A549 (cell line): ENCODE measurements around the gene PRRC2B. TPM values are rescaled to one million over a fixed set of nuclear protein-coding genes. Genes with fewer than 3 reads are reported as not detected.

Source experiments
- ATAC-seq, 2 experiments: fragments of 200-7000 bp in 1 of 2; fragments of >200 bp in 1 of 2; cut with Nextera tagmentation in 1 of 2; cut with Tn5 transposase in 1 of 2; 3 replicates each; pipeline versions ENCODE4 v1.8.0 to v1.9.1; 2018 to 2020; ENCODE audit warnings: mild to moderate bottlenecking in 1 of 2, moderate library complexity in 1 of 2
- CTCF ChIA-PET: fragments of 300-600 bp; sonication (Branson Sonifier 250); formaldehyde crosslinking; extraction: SDS; loops from one replicate; lab custom pipeline; 2021; ENCODE audit warnings: antibody characterized with exemption, inconsistent platforms; lab: Yijun Ruan, JAX
- POLR2A ChIA-PET: fragments of 350-600 bp; formaldehyde crosslinking; extraction: SDS; loops from one replicate; lab custom pipeline; 2021; ENCODE audit warnings: antibody characterized with exemption, inconsistent platforms; lab: Yijun Ruan, JAX
- DNase-seq, 2 experiments: peaks; one replicate each; pipeline versions ENCODE4 v3.0.0 to v3.0.0-alpha.2; 2011 to 2016; ENCODE audit warnings: low read depth in 1 of 2, low spot score in 1 of 2
- FAIRE-seq: peaks from 2 replicates; lab custom pipeline; 2011; peaks lifted over from hg19 to GRCh38; lab: Jason Lieb, UNC
- H3K27ac ChIP-seq, 2 experiments: fragments of >200 bp; sonication (Bioruptor Twin); formaldehyde crosslinking; 3 replicates each; pipeline ENCODE4 v1.5.1; 2016 to 2017
- H3K4me1 ChIP-seq: fragments of >200 bp; sonication (Bioruptor Twin); formaldehyde crosslinking; 3 replicates; pipeline ENCODE4 v1.6.1; 2016
- H3K4me2 ChIP-seq: fragments of >200 bp; sonication (Bioruptor Twin); formaldehyde crosslinking; 3 replicates; pipeline ENCODE4 v1.6.1; 2016
- H3K4me3 ChIP-seq: fragments of >200 bp; sonication (Bioruptor Twin); formaldehyde crosslinking; 3 replicates; pipeline ENCODE4 v1.5.1; 2016
- H3K9me3 ChIP-seq: fragments of >200 bp; sonication (Bioruptor Twin); formaldehyde crosslinking; 3 replicates; pipeline ENCODE4 v1.6.1; 2016
- CBX2 ChIP-seq: fragments of 200-600 bp; sonication (generic); IDR thresholded peaks from 2 replicates; pipeline ENCODE4 v1.6.1; 2016; ENCODE audit warnings: low read depth, mild to moderate bottlenecking, borderline replicate concordance
- CEBPB ChIP-seq, 2 experiments: fragments of >200 bp in 1 of 2; sonication (Bioruptor Twin) in 1 of 2; formaldehyde crosslinking in 1 of 2; IDR thresholded peaks; 2 replicates each; pipeline ENCODE4 v1.6.1; 2012 to 2016
- CHD4 ChIP-seq: fragments of 200-600 bp; sonication (generic); IDR thresholded peaks from 2 replicates; pipeline ENCODE4 v1.6.1; 2016; ENCODE audit warnings: antibody characterized with exemption, mild to moderate bottlenecking, borderline replicate concordance
- EP300 ChIP-seq, 2 experiments: fragments of >200 bp; sonication (Bioruptor Twin); formaldehyde crosslinking; IDR thresholded peaks; 2 replicates in 1 of 2; 3 replicates in 1 of 2; pipeline ENCODE4 v1.6.1; 2016 to 2017
- FOSB ChIP-seq: fragments of 250-450 bp; sonication (Bioruptor Pico); IDR thresholded peaks from 2 replicates; pipeline ENCODE4 v1.5.0; 2020; ENCODE audit warnings: mild to moderate bottlenecking, moderate library complexity
- HOXA7 ChIP-seq: fragments of 250-450 bp; sonication (Bioruptor Pico); IDR thresholded peaks from 2 replicates; pipeline ENCODE4 v1.5.0; 2020; ENCODE audit warnings: mild to moderate bottlenecking, moderate library complexity
- HOXB13 ChIP-seq: fragments of 250-450 bp; sonication (Bioruptor Pico); IDR thresholded peaks from 2 replicates; pipeline ENCODE4 v1.5.0; 2020; ENCODE audit warnings: low read depth, mild to moderate bottlenecking, moderate library complexity
- HOXB5 ChIP-seq: fragments of 250-450 bp; sonication (Bioruptor Pico); IDR thresholded peaks from 2 replicates; pipeline ENCODE4 v1.5.0; 2020; ENCODE audit warnings: mild to moderate bottlenecking, moderate library complexity
- MAFK ChIP-seq: fragments of 450-650 bp; IDR thresholded peaks from 2 replicates; pipeline ENCODE4 v1.6.1; 2014; ENCODE audit not compliant: partially characterized antibody
- MYC ChIP-seq: IDR thresholded peaks from 2 replicates; pipeline ENCODE4 v1.6.1; 2012; ENCODE audit warnings: mild to moderate bottlenecking, inconsistent platforms, low read length, improper control_type of control experiment, borderline replicate concordance
- NFE2L2 ChIP-seq: fragments of 150-350 bp; conservative IDR thresholded peaks from 2 replicates; pipeline ENCODE4 v1.6.1; 2014; ENCODE audit warnings: low read length
- NPAS2 ChIP-seq: fragments of 250-450 bp; sonication (Bioruptor Pico); IDR thresholded peaks from 2 replicates; pipeline ENCODE4 v1.8.0; 2022; ENCODE audit warnings: mild to moderate bottlenecking, moderate library complexity, borderline replicate concordance
- NR3C1 ChIP-seq: fragments of >200 bp; sonication (Bioruptor Twin); formaldehyde crosslinking; IDR thresholded peaks from 3 replicates; pipeline ENCODE4 v1.6.1; 2017
- RAD21 ChIP-seq, 2 experiments: fragments of >200 bp in 1 of 2; sonication (Bioruptor Twin) in 1 of 2; formaldehyde crosslinking in 1 of 2; IDR thresholded peaks in 1 of 2; conservative IDR thresholded peaks in 1 of 2; 2 replicates in 1 of 2; 3 replicates in 1 of 2; pipeline ENCODE4 v1.6.1; 2012 to 2018; ENCODE audit warnings: inconsistent platforms in 1 of 2
- RNF2 ChIP-seq: fragments of 200-600 bp; sonication (generic); IDR thresholded peaks from 2 replicates; pipeline ENCODE4 v1.6.1; 2016; ENCODE audit warnings: low read depth, mild to moderate bottlenecking, antibody characterized with exemption, moderate library complexity, borderline replicate concordance
- SREBF2 ChIP-seq: fragments of 450-650 bp; IDR thresholded peaks from 2 replicates; pipeline ENCODE4 v1.6.1; 2014; ENCODE audit warnings: mild to moderate bottlenecking, moderate library complexity
- ZNF302 ChIP-seq: fragments of 250-450 bp; sonication (Bioruptor Pico); IDR thresholded peaks from 2 replicates; pipeline ENCODE4 v1.9.0; 2021; ENCODE audit warnings: inconsistent platforms, mild to moderate bottlenecking, moderate library complexity
- WGBS: methylation state at CpG from one replicate; pipeline ENCODE4 v1.1.6; 2017; ENCODE audit errors: missing lambda C conversion rate; 5-methylcytosine and 5-hydroxymethylcytosine counted together
- polyA plus RNA-seq, 4 experiments: library from polyadenylated mRNA; depleted of rRNA in 3 of 4; stranded (reverse); fragments of >200 nt; fragmentation: RNase III in 1 of 4; extraction: RNeasy Plus Mini Kit Qiagen cat#74134 plus additional on column Dnase treatment in 1 of 4; gene quantifications; 2 replicates in 3 of 4; 3 replicates in 1 of 4; pipeline ENCODE4 v1.2.3, GENCODE V29; 2011 to 2017
- TF ChIP-seq, protein P1 (sequence below): fragments of 250-450 bp; sonication (Bioruptor Pico); IDR thresholded peaks from 2 replicates; pipeline ENCODE4 v1.5.0; 2020; ENCODE audit warnings: low read depth, mild to moderate bottlenecking, moderate library complexity
- TF ChIP-seq, protein P2 (sequence below): fragments of 450-650 bp; IDR thresholded peaks from 2 replicates; pipeline ENCODE4 v1.6.1; 2014; ENCODE audit warnings: antibody characterized with exemption
- TF ChIP-seq, protein P3 (sequence below): fragments of 250-450 bp; sonication (Bioruptor Pico); IDR thresholded peaks from 2 replicates; pipeline ENCODE4 v1.5.0; 2021; ENCODE audit warnings: mild to moderate bottlenecking, moderate library complexity, borderline replicate concordance
- TF ChIP-seq, protein P4 (sequence below): fragments of >200 bp; sonication (Bioruptor Twin); formaldehyde crosslinking; IDR thresholded peaks from 3 replicates; pipeline ENCODE4 v1.6.1; 2016

The PRRC2B gene
- polyA plus RNA-seq, 2 of the 4 experiments (the other 2 are of a cell fraction) = 35.6 to 47.3 TPM

DNA sequence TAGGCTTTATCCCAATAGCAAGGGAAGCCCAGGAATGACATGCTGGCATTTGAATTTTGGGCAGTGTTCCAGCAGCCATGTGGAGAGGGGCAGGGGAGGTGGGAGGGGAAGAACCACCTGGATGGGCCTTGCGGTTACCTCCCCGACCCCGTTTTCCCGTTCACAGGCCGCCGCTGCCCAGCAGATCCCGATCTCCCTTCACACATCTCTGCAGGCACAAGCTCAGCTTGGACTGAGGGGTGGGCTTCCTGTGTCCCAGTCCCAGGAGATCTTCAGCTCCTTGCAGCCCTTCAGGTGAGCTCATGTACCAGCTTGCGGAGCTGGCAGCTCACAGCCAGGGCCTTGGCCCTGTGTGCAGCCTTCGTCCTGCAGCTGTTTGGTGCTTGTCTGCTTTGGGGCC, 93.1 kb downstream of the PRRC2B start:
- no peak for FAIRE-seq
- POLR2A ChIA-PET = interaction anchor here (1.0 kb wide), 1 partner anchor 114 kb away, joined by 3 read pairs; no protein-coding TSS in a partner anchor

DNA sequence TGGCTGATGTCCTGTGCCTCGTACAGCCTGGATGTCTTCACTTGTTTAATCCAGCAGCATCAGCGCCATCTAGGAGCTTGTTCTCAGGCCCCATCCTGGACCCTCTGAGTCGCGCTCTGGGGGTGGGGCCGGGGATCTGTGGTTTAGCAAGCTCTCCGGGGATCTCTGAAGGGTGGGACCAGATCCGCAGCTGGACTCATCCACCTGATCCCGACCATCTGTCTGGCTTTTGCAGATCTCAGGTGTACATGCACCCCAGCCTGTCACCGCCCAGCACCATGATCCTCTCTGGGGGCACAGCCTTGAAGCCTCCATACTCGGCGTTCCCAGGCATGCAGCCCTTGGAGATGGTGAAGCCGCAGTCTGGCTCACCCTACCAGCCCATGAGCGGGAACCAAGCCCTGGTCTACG, 93.7 kb downstream of the PRRC2B start:
- TF ChIP-seq RNF2 = no peak
- TF ChIP-seq EP300 (IDR thresholded peaks at IDR 0.05) = no peak
- TF ChIP-seq NR3C1 = no peak
- CTCF ChIA-PET = interaction anchor here (0.9 to 1.8 kb wide), 7 partner anchors 9 to 138 kb away, joined by 3 to 7 read pairs (median 4); no protein-coding TSS in a partner anchor
- no peak for FAIRE-seq
- no peak overlapping the region for H3K4me2 ChIP-seq
- DNase-seq = no peak
- H3K4me3 ChIP-seq = no peak overlapping the region
- 87% methylated on average over 14 of the region's 14 CpGs for WGBS
- ATAC-seq = peak in 1 of 2 experiments; percentile 5; a peak in 1 of 6 replicates
- no peaks in the 10 kb centered on the region for H3K9me3 ChIP-seq
- no peaks in the 10 kb centered on the region for H3K4me1 ChIP-seq
- POLR2A ChIA-PET = interaction anchor here (1.0 kb wide), 1 partner anchor 114 kb away, joined by 3 read pairs; no protein-coding TSS in a partner anchor
- H3K27ac ChIP-seq = no peak overlapping the region

More for the DNA sequence above, 93.1 kb downstream of the PRRC2B start:
- DNase-seq (no peak), ATAC-seq (no peak)
- no peak overlapping the region for H3K4me2 ChIP-seq
- no peaks in the 10 kb centered on the region for H3K9me3 ChIP-seq
- WGBS = 92% methylated on average over 7 of the region's 9 CpGs
- CTCF ChIA-PET = interaction anchor here (0.9 to 1.8 kb wide), 6 partner anchors 8 to 137 kb away, joined by 3 to 7 read pairs (median 4); no protein-coding TSS in a partner anchor
- H3K27ac ChIP-seq = no peak overlapping the region
- H3K4me3 ChIP-seq = no peak overlapping the region
- TF ChIP-seq, protein P1, sequence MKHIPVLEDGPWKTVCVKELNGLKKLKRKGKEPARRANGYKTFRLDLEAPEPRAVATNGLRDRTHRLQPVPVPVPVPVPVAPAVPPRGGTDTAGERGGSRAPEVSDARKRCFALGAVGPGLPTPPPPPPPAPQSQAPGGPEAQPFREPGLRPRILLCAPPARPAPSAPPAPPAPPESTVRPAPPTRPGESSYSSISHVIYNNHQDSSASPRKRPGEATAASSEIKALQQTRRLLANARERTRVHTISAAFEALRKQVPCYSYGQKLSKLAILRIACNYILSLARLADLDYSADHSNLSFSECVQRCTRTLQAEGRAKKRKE (CRISPR knock-in tag) = no peak
- no peak for TF ChIP-seq SREBF2
- H3K4me1 ChIP-seq = no peaks in the 10 kb centered on the region

DNA sequence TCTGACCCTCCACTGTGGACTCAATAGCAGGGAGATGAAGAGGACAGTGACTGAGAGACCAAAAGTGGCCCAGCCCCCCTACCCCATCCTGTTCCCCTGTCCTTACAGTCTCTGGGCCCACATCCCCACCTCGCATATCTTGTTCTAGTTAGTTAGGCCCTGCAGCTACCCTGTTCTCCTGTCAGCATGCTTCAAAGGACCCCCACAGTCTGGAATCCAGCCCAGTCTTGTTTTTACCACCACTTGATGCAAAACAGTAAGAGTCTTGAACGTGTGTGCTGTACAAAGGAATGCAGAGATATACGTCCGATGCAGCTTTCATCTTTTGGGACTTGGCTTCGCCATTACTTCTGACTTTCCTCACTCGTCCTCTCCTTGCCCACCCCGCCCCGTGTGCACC, 96.6 kb downstream of the PRRC2B start:
- TF ChIP-seq ZNF302 (no peak), CEBPB (IDR thresholded peaks at IDR 0.05) (no peak), HOXB5 (CRISPR knock-in tag) (no peak)
- ChIA-PET POLR2A (no interaction called here), CTCF (interaction anchor here (1.1 to 5.8 kb wide), 3 partner anchors 11 to 22 kb away, joined by 3 to 35 read pairs (median 3); no protein-coding TSS in a partner anchor)
- 76% methylated on average over 8 of the region's 8 CpGs for WGBS
- no peaks in the 10 kb centered on the region for H3K9me3 ChIP-seq
- DNase-seq (no peak), FAIRE-seq (no peak), ATAC-seq (no peak)
- H3K4me2 ChIP-seq = no peak overlapping the region
- H3K4me1 ChIP-seq = no peaks in the 10 kb centered on the region
- H3K4me3 ChIP-seq = no peak overlapping the region
- no peak overlapping the region for H3K27ac ChIP-seq

DNA sequence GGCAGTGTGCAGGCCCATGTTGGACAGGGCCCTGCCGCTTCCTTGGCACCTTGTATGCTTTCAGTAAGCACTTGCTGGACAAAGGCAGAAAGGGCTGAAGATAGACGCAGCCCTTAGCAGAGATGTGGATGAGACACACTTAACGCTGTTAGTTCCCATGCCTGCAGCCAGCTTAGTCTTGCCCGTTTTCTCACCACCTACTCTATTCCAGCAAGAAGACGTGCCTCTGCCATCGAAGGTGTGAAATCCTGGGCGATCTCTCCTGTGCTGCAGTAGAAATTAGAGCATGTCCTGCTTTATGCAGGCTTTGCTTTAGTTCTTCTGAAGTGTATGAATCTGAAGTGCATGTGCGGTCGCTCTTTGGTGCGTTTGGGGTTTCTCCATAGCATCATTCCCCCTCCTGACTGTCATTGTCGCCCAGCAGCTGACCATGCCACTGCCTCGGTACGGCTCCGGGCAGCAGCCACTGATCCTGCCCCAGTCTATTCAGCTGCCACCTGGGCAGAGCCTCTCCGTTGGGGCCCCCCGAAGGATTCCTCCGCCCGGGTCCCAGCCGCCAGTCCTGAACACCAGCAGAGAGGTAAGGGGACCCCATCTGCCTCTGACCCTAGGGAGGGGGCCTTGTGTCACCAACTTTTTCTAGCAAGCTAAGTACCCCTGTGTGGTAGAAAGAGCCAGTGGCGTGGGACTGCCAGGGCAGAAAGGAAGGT, 97.3 kb downstream of the PRRC2B start:
- H3K4me2 ChIP-seq = no peak overlapping the region
- no peaks in the 10 kb centered on the region for H3K4me1 ChIP-seq
- POLR2A ChIA-PET = no interaction called here
- no peak for DNase-seq
- WGBS = 96% methylated on average over 20 of the region's 20 CpGs
- CTCF ChIA-PET = interaction anchor here (1.1 to 5.8 kb wide), 7 partner anchors 11 to 249 kb away, joined by 3 to 35 read pairs (median 4); no protein-coding TSS in a partner anchor
- H3K27ac ChIP-seq = no peak overlapping the region
- no peak for ATAC-seq
- FAIRE-seq = no peak
- no peak overlapping the region for H3K4me3 ChIP-seq
- no peaks in the 10 kb centered on the region for H3K9me3 ChIP-seq
- TF ChIP-seq SREBF2 (no peak), HOXA7 (no peak), MYC (no peak), FOSB (CRISPR knock-in tag) (no peak), RAD21 (conservative IDR thresholded peaks at IDR 0.05 in 1 of 2, IDR thresholded peaks at IDR 0.05 in 1 of 2) (no peak), NPAS2 (CRISPR knock-in tag) (no peak), HOXB5 (CRISPR knock-in tag) (no peak), CHD4 (no peak), EP300 (IDR thresholded peaks at IDR 0.05) (no peak), CBX2 (no peak), NFE2L2 (no peak), HOXB13 (no peak), MAFK (no peak)
- TF ChIP-seq, protein P1 (CRISPR knock-in tag) = no peak
- TF ChIP-seq, protein P2, sequence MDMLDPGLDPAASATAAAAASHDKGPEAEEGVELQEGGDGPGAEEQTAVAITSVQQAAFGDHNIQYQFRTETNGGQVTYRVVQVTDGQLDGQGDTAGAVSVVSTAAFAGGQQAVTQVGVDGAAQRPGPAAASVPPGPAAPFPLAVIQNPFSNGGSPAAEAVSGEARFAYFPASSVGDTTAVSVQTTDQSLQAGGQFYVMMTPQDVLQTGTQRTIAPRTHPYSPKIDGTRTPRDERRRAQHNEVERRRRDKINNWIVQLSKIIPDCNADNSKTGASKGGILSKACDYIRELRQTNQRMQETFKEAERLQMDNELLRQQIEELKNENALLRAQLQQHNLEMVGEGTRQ = no peak
- TF ChIP-seq, protein P3, sequence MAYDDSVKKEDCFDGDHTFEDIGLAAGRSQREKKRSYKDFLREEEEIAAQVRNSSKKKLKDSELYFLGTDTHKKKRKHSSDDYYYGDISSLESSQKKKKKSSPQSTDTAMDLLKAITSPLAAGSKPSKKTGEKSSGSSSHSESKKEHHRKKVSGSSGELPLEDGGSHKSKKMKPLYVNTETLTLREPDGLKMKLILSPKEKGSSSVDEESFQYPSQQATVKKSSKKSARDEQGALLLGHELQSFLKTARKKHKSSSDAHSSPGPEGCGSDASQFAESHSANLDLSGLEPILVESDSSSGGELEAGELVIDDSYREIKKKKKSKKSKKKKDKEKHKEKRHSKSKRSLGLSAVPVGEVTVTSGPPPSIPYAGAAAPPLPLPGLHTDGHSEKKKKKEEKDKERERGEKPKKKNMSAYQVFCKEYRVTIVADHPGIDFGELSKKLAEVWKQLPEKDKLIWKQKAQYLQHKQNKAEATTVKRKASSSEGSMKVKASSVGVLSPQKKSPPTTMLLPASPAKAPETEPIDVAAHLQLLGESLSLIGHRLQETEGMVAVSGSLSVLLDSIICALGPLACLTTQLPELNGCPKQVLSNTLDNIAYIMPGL = no peak
- TF ChIP-seq, protein P4, sequence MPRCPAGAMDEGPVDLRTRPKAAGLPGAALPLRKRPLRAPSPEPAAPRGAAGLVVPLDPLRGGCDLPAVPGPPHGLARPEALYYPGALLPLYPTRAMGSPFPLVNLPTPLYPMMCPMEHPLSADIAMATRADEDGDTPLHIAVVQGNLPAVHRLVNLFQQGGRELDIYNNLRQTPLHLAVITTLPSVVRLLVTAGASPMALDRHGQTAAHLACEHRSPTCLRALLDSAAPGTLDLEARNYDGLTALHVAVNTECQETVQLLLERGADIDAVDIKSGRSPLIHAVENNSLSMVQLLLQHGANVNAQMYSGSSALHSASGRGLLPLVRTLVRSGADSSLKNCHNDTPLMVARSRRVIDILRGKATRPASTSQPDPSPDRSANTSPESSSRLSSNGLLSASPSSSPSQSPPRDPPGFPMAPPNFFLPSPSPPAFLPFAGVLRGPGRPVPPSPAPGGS = no peak
